SU-DHL-6 (cell line): ENCODE results near the gene SELENBP1.

Experiments
- EZH2phosphoT487 ChIP-seq: fragments of 200-600 bp; sonication (generic), shearing (Covaris generic); conservative IDR thresholded peaks from 2 replicates; pipeline ENCODE4 v1.6.1; 2018; ENCODE audit warnings: mild to moderate bottlenecking, antibody characterized with exemption, low read length, moderate library complexity, mixed read lengths
- TF ChIP-seq, protein P1 (sequence below): fragments of 200-600 bp; sonication (generic); IDR thresholded peaks from one replicate; pipeline ENCODE4 v1.5.1; 2017; ENCODE audit warnings: antibody characterized with exemption, mild to moderate bottlenecking, low read length, moderate library complexity; ENCODE audit not compliant: insufficient read depth, poor library complexity, severe bottlenecking

DNA sequence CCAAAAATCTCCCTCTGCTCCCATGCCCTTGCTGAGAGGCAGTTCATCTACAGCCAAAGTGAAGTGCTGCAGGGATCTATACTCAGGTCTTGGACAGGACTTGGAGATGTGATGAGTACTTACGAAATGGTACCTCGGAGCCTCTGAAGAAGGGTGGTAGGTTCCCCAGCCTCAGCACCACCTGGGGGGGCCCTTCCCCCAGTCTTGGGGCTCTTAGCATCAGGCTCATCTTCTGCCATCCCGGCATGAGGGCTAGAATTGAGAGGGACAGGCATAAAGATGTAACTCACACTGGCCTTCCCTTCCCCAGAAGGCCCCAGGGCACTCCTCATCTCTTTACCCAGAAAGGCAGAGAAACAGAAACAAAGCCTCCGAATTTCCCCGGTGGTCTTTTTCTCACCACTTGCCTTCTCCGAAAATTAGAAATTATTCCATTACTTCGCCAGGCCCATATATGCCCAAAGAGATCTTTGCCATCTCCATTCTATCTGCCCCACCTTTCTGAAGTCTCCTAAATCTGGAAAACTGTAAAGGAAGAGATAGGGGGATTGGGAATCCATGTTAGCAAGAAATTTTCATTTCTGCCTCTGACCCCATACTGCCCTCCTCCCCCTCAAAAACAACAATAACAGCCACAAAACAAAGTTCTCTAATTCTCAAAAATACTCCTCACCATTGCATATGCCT, 26.3 kb downstream of the SELENBP1 start:
- TF ChIP-seq EZH2phosphoT487, result no peak
- TF ChIP-seq, protein P1, sequence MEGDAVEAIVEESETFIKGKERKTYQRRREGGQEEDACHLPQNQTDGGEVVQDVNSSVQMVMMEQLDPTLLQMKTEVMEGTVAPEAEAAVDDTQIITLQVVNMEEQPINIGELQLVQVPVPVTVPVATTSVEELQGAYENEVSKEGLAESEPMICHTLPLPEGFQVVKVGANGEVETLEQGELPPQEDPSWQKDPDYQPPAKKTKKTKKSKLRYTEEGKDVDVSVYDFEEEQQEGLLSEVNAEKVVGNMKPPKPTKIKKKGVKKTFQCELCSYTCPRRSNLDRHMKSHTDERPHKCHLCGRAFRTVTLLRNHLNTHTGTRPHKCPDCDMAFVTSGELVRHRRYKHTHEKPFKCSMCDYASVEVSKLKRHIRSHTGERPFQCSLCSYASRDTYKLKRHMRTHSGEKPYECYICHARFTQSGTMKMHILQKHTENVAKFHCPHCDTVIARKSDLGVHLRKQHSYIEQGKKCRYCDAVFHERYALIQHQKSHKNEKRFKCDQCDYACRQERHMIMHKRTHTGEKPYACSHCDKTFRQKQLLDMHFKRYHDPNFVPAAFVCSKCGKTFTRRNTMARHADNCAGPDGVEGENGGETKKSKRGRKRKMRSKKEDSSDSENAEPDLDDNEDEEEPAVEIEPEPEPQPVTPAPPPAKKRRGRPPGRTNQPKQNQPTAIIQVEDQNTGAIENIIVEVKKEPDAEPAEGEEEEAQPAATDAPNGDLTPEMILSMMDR, result no peak
